ENCODE results near the gene TAF15. TPM values are rescaled to one million over a fixed set of nuclear protein-coding genes. Genes with fewer than 3 reads are reported as not detected.

The TAF15 gene
- total and polyA plus RNA-seq, 5 donors, result 86.3 to 125 (median 103) TPM

- intact Hi-C loops (cut with DNase I), result loop anchor here in 1 of 4 donors (5.0 kb wide), 1 partner anchor 34 kb away; no protein-coding TSS in a partner anchor
- H3K4me1 ChIP-seq (ENCODE audit: control insufficient read depth, insufficient read depth, low read length), result peaks cover 5% of the 10 kb centered on the region
Observed at GRCh38 chr17:35768797-35769196, 40.5 kb upstream of the TAF15 start.

GRCh38 chr17:35769895-35770486 is 39.3 kb upstream of the TAF15 start:
- Histone ChIP-seq H3K9me3 (ENCODE audit: control insufficient read depth, low read length) (no peaks in the 10 kb centered on the region), H3K4me3 (ENCODE audit: low read length) (no peak overlapping the region), H3K4me1 (ENCODE audit: control insufficient read depth, insufficient read depth, low read length) (peaks cover 14% of the 10 kb centered on the region), H3K27me3 (ENCODE audit: control insufficient read depth, insufficient read depth) (no peaks in the 10 kb centered on the region), H3K27ac (ENCODE audit: low read length) (no peak overlapping the region)
- ATAC-seq, result no peak
- intact Hi-C loops (cut with DNase I), result loop anchor here in 1 of 4 donors (5.0 kb wide), 1 partner anchor 32 kb away; no protein-coding TSS in a partner anchor
- no peak for DNase-seq
- WGBS, result 93% methylated on average over 48 of the region's 48 CpGs

More at GRCh38 chr17:35768797-35769196, 40.5 kb upstream of the TAF15 start:
- H3K4me3 ChIP-seq (ENCODE audit: low read length), result no peak overlapping the region
- WGBS, result 93% methylated on average over 2 of the region's 2 CpGs
- no peak for DNase-seq
- no peaks in the 10 kb centered on the region for H3K27me3 ChIP-seq (ENCODE audit: control insufficient read depth, insufficient read depth)
- no peaks in the 10 kb centered on the region for H3K9me3 ChIP-seq (ENCODE audit: control insufficient read depth, low read length)
- ATAC-seq, result no peak
- no peak overlapping the region for H3K27ac ChIP-seq (ENCODE audit: low read length)

GRCh38 chr17:35773129-35773528 is 36.2 kb upstream of the TAF15 start:
- ATAC-seq (no peak), DNase-seq (no peak)
- 90% methylated on average over 20 of the region's 20 CpGs for WGBS
- no peaks in the 10 kb centered on the region for H3K9me3 ChIP-seq (ENCODE audit: control insufficient read depth, low read length)
- H3K27me3 ChIP-seq (ENCODE audit: control insufficient read depth, insufficient read depth), result no peaks in the 10 kb centered on the region
- no peak overlapping the region for H3K4me3 ChIP-seq (ENCODE audit: low read length)
- H3K27ac ChIP-seq (ENCODE audit: low read length), result no peak overlapping the region
- peaks cover 20% of the 10 kb centered on the region for H3K4me1 ChIP-seq (ENCODE audit: control insufficient read depth, insufficient read depth, low read length)
- intact Hi-C loops (cut with DNase I), result no loop called here

- Histone ChIP-seq H3K27ac (ENCODE audit: low read length) (peak overlapping the region; percentile 63), H3K27me3 (ENCODE audit: control insufficient read depth, insufficient read depth) (no peaks in the 10 kb centered on the region), H3K9me3 (ENCODE audit: control insufficient read depth, low read length) (no peaks in the 10 kb centered on the region), H3K4me3 (ENCODE audit: low read length) (no peak overlapping the region), H3K4me1 (ENCODE audit: control insufficient read depth, insufficient read depth, low read length) (peaks cover 20% of the 10 kb centered on the region)
- WGBS, result 47% methylated on average over 10 of the region's 10 CpGs
- intact Hi-C loops (cut with DNase I), result no loop called here
- DNase-seq (no peak), ATAC-seq (peak; percentile 21 to 53)
Observed at GRCh38 chr17:35773679-35774425, 35.4 kb upstream of the TAF15 start.

DNA sequence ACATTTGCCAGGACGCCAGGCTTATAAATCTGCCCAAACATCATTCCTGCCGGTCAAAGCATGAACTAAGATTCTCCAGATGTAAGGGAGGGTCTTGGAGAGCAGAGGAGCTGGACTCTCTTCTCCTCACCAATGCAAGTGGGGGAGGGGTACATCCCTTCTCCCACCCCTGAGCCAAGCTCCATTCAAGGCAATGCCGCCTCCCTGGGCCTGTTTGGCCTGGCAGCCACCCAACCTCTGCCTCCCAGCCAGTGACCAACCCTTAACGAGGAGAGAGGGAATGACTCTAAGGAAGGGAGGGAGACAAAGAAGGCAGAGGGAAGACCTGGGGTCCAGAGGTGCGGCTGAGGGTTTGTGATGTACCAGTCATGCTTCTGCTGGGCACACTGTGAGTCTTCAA is 34.8 kb upstream of the TAF15 start:
- Histone ChIP-seq H3K27ac (ENCODE audit: low read length) (peak overlapping the region; percentile 63), H3K4me3 (ENCODE audit: low read length) (no peak overlapping the region)
- 49% methylated on average over 5 of the region's 5 CpGs for WGBS

DNA sequence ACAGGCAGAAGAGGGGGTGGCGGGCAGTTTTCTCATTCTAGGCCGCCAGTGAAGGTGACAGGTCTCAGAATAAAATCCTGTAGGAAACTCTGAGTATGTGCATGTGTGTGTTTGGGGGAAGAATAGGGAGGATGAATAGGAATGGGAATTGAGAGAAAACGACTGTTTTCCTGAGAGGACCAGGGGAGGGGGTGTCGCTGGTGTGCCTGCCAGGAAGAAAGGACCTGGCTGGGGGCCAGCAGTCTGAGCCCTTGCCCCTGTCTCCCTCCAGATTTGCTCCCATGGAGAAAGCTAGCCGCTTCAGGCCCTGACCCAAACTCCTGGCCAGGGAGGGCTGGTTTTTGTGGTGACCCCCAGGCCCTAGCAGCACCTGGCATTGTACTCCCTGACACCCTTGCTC is 34.2 kb upstream of the TAF15 start:
- intact Hi-C loops (cut with DNase I), result no loop called here
- H3K4me1 ChIP-seq (ENCODE audit: control insufficient read depth, insufficient read depth, low read length), result peaks cover 20% of the 10 kb centered on the region
- DNase-seq (peak in 1 of 3 donors; percentile 63), ATAC-seq (no peak)
- H3K27me3 ChIP-seq (ENCODE audit: control insufficient read depth, insufficient read depth), result no peaks in the 10 kb centered on the region
- H3K27ac ChIP-seq (ENCODE audit: low read length), result peak overlapping the region; percentile 54
- no peaks in the 10 kb centered on the region for H3K9me3 ChIP-seq (ENCODE audit: control insufficient read depth, low read length)
- no peak overlapping the region for H3K4me3 ChIP-seq (ENCODE audit: low read length)
- 66% methylated on average over 5 of the region's 5 CpGs for WGBS

More for the DNA sequence above, 34.8 kb upstream of the TAF15 start:
- intact Hi-C loops (cut with DNase I), result no loop called here
- peak; percentile 77 to 88 (median 86) for DNase-seq
- ATAC-seq, result peak; percentile 74 to 80
- peaks cover 20% of the 10 kb centered on the region for H3K4me1 ChIP-seq (ENCODE audit: control insufficient read depth, insufficient read depth, low read length)
- H3K27me3 ChIP-seq (ENCODE audit: control insufficient read depth, insufficient read depth), result no peaks in the 10 kb centered on the region
- no peaks in the 10 kb centered on the region for H3K9me3 ChIP-seq (ENCODE audit: control insufficient read depth, low read length)

DNA sequence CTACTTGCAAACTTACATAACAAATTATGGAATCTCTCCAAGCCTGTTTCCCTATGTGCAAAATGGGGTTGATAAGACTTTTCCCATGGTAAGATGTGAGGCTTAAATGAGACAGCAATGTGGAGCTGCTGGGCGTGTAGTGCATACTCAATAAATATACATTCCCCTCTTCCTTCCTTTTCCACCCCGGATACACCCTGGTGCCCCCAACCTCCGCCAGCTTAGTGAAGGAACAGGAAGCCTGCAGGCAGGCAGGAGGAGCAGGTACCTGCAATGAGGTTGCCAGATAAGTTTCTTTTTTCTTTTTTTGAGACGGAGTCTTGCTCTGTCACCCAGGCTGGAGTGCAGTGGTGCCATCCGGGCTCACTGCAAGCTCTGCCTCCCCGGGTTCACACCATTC is 33.7 kb upstream of the TAF15 start:
- no peaks in the 10 kb centered on the region for H3K9me3 ChIP-seq (ENCODE audit: control insufficient read depth, low read length)
- WGBS, result 69% methylated on average over 6 of the region's 6 CpGs
- no peaks in the 10 kb centered on the region for H3K27me3 ChIP-seq (ENCODE audit: control insufficient read depth, insufficient read depth)
- H3K4me3 ChIP-seq (ENCODE audit: low read length), result no peak overlapping the region
- DNase-seq (no peak), ATAC-seq (no peak)
- H3K4me1 ChIP-seq (ENCODE audit: control insufficient read depth, insufficient read depth, low read length), result peaks cover 20% of the 10 kb centered on the region
- peak overlapping the region; percentile 54 for H3K27ac ChIP-seq (ENCODE audit: low read length)
- intact Hi-C loops (cut with DNase I), result no loop called here

DNA sequence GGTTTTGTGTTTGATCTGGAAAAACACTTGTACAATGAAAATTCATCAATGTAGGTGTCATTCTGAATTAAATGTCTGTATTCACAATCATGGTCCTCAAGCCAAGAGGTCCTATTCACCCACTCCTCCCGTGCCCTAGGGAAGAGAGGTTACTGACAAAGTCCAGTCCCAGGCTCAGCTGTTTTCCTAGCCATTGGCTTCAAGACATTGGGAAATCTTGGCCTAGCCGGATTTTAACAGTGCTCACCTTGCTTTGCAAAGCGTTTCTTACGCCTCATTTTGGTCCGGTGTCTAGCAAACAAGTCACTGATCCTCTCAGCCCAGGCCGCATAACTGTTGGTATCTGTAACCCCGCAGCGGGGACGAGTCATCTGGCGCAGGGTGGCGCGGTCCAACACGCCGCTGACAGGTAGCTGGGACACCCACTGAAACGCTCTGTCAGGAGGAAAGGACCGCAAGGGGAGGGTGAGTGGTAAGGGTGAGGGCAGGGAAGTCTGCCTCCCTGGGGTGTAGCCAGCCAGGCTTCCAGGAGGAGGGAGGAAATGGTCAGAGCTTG is 30.6 kb upstream of the TAF15 start:
- Histone ChIP-seq H3K4me1 (ENCODE audit: control insufficient read depth, insufficient read depth, low read length) (peaks cover 22% of the 10 kb centered on the region), H3K4me3 (ENCODE audit: low read length) (no peak overlapping the region), H3K27ac (ENCODE audit: low read length) (no peak overlapping the region), H3K27me3 (ENCODE audit: control insufficient read depth, insufficient read depth) (no peaks in the 10 kb centered on the region), H3K9me3 (ENCODE audit: control insufficient read depth, low read length) (no peaks in the 10 kb centered on the region)
- DNase-seq (peak in 1 of 3 donors; percentile 58), ATAC-seq (no peak)
- intact Hi-C loops (cut with DNase I), result no loop called here
- 87% methylated on average over 16 of the region's 16 CpGs for WGBS

DNA sequence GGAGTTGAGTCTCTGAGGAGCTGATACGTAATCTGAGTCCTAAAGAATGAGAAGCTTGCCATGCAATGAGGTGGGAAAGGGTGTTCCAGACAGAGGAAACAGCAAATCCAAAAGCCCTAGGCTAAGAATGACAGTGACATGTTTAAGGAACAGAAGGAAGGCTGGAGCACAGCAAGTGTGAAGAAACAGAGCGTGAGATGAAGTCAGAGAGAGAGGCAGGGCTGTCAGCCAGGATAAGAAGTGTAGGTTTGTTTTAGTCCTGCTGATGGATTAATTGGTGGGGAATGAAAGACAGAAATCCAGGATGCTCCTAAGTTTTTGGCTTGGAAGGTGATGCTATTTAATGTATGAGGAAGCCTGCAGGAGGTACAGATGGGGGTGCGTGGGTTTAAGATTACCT is 28.3 kb upstream of the TAF15 start:
- H3K27me3 ChIP-seq (ENCODE audit: control insufficient read depth, insufficient read depth), result no peaks in the 10 kb centered on the region
- ATAC-seq (no peak), DNase-seq (no peak)
- H3K9me3 ChIP-seq (ENCODE audit: control insufficient read depth, low read length), result no peaks in the 10 kb centered on the region
- H3K4me1 ChIP-seq (ENCODE audit: control insufficient read depth, insufficient read depth, low read length), result peaks cover 14% of the 10 kb centered on the region
- intact Hi-C loops (cut with DNase I), result no loop called here
- no peak overlapping the region for H3K4me3 ChIP-seq (ENCODE audit: low read length)
- WGBS, result 65% methylated on average over 3 of the region's 3 CpGs
- no peak overlapping the region for H3K27ac ChIP-seq (ENCODE audit: low read length)

DNA sequence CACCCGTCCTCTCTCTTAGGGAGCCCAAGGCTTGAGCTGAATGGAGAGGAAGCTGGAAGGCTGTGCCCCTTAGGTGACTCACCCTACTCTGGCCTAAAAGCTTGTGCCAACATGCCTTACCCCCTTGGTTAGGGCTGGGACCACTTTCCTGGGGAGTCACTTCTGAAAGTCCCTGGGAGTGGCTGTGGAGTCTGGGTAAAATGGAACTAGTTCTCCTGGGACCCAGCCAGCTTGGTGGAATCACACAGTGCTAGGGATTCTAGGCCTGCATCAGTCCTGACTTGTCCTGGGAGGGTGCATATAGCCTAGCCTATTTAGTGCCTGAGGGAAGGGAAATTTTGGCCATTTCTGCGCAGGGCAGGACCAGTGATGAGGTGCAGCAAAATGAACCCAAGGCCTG is 24.4 kb upstream of the TAF15 start:
- 90% methylated on average over 2 of the region's 2 CpGs for WGBS
- no peak for DNase-seq
- H3K4me1 ChIP-seq (ENCODE audit: control insufficient read depth, insufficient read depth, low read length), result peaks cover 13% of the 10 kb centered on the region

GRCh38 chr17:35786941-35787432 is 22.3 kb upstream of the TAF15 start:
- Histone ChIP-seq H3K27ac (ENCODE audit: low read length) (no peak overlapping the region), H3K9me3 (ENCODE audit: control insufficient read depth, low read length) (no peaks in the 10 kb centered on the region), H3K27me3 (ENCODE audit: control insufficient read depth, insufficient read depth) (no peaks in the 10 kb centered on the region), H3K4me3 (ENCODE audit: low read length) (no peak overlapping the region), H3K4me1 (ENCODE audit: control insufficient read depth, insufficient read depth, low read length) (peaks cover 13% of the 10 kb centered on the region)
- DNase-seq, result no peak
- 45% methylated on average over 3 of the region's 3 CpGs for WGBS
- intact Hi-C loops (cut with DNase I), result no loop called here
- ATAC-seq, result no peak

More for the DNA sequence above, 24.4 kb upstream of the TAF15 start:
- intact Hi-C loops (cut with DNase I), result no loop called here
- Histone ChIP-seq H3K9me3 (ENCODE audit: control insufficient read depth, low read length) (no peaks in the 10 kb centered on the region), H3K27me3 (ENCODE audit: control insufficient read depth, insufficient read depth) (no peaks in the 10 kb centered on the region), H3K4me3 (ENCODE audit: low read length) (no peak overlapping the region), H3K27ac (ENCODE audit: low read length) (no peak overlapping the region)
- ATAC-seq, result no peak

All from right cardiac atrium (tissue), 5 donors.